Renal cortical epithelial cell (primary cell): ENCODE data around the gene CHID1. TPM values are rescaled to one million over a fixed set of nuclear protein-coding genes. Genes with fewer than 3 reads are reported as not detected.

ENCODE experiments used
- DNase-seq: peaks from one replicate; pipeline ENCODE4 v3.0.0-alpha.2; 2011; ENCODE audit warnings: low read depth
- total RNA-seq: library from RNA; depleted of rRNA; stranded (reverse); fragments of >200 nt; gene quantifications from 2 replicates; pipeline ENCODE4 v1.2.3, GENCODE V29; 2014

CHID1 gene
- total RNA-seq, 1 donor from 2014 or later = 83.9 TPM

DNA sequence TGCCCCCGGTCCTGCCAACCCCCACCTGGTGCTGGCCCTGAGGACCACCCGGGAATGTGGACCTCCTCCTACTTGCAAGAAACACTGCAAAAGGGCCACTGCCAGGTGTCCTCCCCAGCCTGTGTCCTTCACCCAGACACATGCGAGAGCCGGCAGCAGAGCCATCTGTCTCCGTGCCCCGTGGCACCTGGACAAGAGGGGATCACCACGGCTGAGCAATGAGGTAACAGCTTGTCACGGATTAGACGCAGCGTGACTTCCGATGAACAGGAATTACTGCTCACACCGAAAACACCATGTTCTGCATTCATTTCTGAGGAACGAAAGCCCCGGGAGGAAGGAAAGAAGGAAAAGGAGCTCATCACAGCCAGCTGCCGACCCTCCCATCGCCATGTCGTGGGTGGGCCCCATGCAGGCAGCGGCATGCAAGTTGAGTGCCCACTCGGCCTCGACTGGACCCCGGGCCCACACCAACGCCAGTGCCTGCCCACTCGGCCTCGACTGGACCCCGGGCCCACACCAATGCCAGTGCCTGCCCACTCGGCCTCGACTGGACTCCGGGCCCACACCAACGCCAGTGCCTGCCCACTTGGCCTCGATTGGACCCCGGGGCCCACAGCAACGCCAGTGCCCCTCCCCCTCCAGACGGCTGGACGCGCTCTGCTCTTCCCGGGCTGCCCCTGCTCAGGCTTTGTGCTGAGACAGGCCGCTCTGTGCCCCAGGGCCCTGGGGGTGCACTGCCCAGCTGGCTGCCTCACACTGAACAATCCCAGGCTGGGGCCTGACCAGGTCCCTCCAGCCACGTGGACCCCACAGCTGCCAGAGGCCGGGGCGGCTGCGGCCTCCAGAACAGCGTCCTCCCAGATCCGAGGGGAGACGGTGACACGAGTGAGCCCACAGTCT, 22.0 kb downstream of the CHID1 start:
- no peak for DNase-seq

DNA sequence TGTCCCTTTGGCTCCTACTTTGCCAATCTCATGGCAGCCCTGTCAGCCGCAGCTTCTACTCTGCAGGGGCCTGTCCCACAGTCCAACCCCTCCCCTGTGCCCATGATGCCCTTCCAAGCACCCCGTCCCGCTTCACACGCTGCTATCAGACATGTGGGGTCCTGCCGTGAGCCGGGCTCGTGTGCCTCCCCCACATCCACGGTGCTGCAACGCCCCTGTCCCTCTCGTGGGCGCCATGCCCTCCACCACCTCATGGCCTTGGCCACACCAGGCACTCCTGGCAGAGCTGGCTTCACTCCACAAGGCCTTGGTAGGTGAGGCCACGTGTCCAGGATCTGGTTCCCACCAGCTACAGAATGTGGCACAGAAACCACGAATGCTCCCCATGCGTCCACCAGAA, 23.0 kb downstream of the CHID1 start:
- no peak for DNase-seq

- DNase-seq = no peak
These were observed 24.0 kb downstream of the CHID1 start for GRCh38 chr11:886568-886967.

- no peak for DNase-seq
These were observed 26.0 kb downstream of the CHID1 start for GRCh38 chr11:884578-885070.

- DNase-seq = no peak
These were observed 27.1 kb downstream of the CHID1 start for GRCh38 chr11:883527-883926.

GRCh38 chr11:882596-882995, 28.0 kb downstream of the CHID1 start:
- DNase-seq = no peak

DNA sequence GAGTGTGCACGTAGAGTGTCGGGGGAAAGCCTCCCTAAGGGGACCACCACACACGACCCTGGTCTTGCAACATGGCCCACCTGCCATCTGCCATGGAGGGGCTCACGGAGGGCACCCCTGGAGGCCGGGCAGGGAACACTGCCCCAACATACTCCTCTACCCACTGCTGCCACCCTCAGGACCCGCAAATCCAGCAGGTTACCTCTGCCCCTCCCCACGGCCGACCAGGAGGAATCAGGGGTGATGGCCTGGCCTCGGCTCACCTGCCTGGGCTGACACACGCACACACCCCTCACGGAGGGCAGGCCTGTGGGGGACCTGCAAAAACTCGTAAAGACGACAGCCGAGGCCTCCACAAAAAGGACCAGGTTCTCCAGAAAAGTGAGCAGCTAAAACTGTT, 30.2 kb downstream of the CHID1 start:
- no peak for DNase-seq

DNA sequence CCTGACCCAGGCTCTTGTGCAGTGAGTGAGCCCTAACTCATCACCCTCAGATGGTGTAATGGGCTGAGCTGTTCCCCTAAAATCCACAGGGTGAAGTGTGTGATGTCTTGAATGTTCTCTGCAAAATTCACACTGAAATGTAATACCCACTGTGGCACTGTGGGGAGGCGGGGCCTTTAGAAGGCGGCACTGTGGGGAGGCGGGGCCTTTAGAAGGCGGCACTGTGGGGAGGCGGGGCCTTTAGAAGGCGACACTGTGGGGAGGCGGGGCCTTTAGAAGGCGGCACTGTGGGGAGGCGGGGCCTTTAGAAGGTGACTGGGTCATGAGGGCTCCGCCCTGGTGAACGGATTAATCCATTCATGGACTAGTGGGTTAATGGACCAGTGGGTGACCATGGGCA, 33.0 kb downstream of the CHID1 start:
- no peak for DNase-seq

- no peak for DNase-seq
These were observed 34.1 kb downstream of the CHID1 start for GRCh38 chr11:876545-876944.

GRCh38 chr11:875769-876301, 34.8 kb downstream of the CHID1 start:
- DNase-seq = no peak

GRCh38 chr11:875203-875602, 35.4 kb downstream of the CHID1 start:
- DNase-seq = no peak

GRCh38 chr11:873706-874105, 36.9 kb downstream of the CHID1 start:
- no peak for DNase-seq

DNA sequence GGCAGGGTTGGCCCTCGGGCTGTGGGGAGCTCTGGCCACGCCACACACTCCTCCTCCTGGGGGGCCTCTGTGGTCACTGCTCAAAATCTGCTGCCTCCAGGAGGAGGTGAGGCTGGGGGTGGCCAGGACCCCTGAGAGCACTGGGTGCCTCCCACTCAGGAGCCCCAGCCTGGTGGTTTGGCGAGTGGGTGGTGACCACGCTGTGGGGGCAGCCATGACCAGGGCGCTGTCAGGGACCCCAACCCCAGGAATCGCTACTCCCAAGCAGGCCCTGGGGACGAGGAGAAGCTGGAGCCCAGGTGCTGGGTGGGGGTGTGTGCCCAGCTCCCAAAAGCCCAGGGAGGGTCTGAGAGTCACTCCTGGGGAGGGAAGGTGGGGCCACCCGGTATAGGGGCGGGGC, 37.8 kb downstream of the CHID1 start:
- no peak for DNase-seq

DNA sequence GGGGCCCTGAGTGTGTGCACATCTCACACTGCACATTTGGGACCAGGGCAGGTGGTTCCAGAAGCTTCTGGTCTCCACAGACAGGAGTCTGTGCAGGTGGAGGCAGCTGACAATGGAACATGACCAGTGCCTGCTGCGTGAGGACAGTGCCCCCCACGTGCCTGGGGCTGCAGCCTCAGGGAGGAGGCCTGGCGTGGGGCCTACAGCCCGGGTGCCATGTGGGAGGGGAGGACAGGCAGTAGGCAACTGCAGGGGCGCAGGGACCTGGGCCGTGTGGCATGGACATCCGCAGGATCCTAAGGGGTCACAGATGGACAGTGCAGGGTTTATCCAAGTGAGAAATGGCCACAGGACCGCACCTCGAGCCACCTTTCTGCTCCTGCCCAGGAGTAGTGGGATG, 39.1 kb downstream of the CHID1 start:
- DNase-seq = no peak

- DNase-seq = no peak
These were observed 40.2 kb downstream of the CHID1 start for GRCh38 chr11:870418-870817.

DNA sequence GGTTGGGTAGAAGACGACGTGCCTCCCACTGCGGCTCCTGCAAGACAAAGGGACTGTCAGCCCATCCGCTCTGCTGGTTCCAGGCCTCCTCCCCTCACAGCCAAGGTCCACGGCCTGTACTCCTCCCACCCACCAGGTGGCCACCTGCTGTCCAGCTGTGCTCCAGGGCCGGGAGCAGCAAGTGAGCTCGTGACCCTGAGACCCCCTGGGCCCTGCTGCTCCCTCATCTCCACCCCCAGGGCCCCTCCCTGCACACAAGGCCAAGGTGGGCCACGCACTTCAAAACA, 40.5 kb downstream of the CHID1 start:
- DNase-seq = no peak

GRCh38 chr11:869399-870126, 41.0 kb downstream of the CHID1 start:
- DNase-seq = no peak

- DNase-seq = no peak
These were observed 41.8 kb downstream of the CHID1 start for GRCh38 chr11:868802-869201.

GRCh38 chr11:868394-868793, 42.2 kb downstream of the CHID1 start:
- DNase-seq = no peak

- no peak for DNase-seq
These were observed 42.7 kb downstream of the CHID1 start for GRCh38 chr11:867856-868358.

GRCh38 chr11:866481-866880, 44.1 kb downstream of the CHID1 start:
- DNase-seq = no peak

GRCh38 chr11:865462-866430, 44.9 kb downstream of the CHID1 start:
- no peak for DNase-seq
